ENCODE data around the gene ARHGAP15.

GRCh38 chr2:143347271-143347695 is 218.1 kb downstream of the ARHGAP15 start:
- no peak for TF ChIP-seq CTCF (IDR thresholded peaks at IDR 0.05; ENCODE audit: low read length)
- no peak for TF ChIP-seq EZH2 (IDR thresholded peaks at IDR 0.05; ENCODE audit: borderline replicate concordance, low read length)
